Astrocyte (in vitro differentiated cells and primary cell): ENCODE measurements around the gene FAU. TPM values are rescaled to one million over a fixed set of nuclear protein-coding genes. Genes with fewer than 3 reads are reported as not detected.

Experiments
- DNase-seq: peaks from one replicate; pipeline ENCODE4 v3.0.0-alpha.2; 2010; ENCODE audit warnings: low read depth
- FAIRE-seq: peaks from 2 replicates; lab custom pipeline; 2011; peaks lifted over from hg19 to GRCh38; lab: Jason Lieb, UNC
- H2AFZ ChIP-seq: 2 replicates; pipeline ENCODE4 v1.6.0; 2012; ENCODE audit warnings: low read depth, low read length, inconsistent platforms
- H3K27ac ChIP-seq: 2 replicates; pipeline ENCODE4 v1.5.1; 2011; ENCODE audit warnings: low read depth, low read length, inconsistent platforms
- H3K27me3 ChIP-seq: 2 replicates; pipeline ENCODE4 v1.6.0; 2011; ENCODE audit warnings: low read length, inconsistent platforms; ENCODE audit not compliant: insufficient read depth
- H3K36me3 ChIP-seq: 2 replicates; pipeline ENCODE4 v1.5.1; 2011; ENCODE audit warnings: low read length, inconsistent platforms; ENCODE audit not compliant: insufficient read depth
- H3K4me1 ChIP-seq: 2 replicates; pipeline ENCODE4 v1.5.1; 2011; ENCODE audit warnings: low read length, inconsistent platforms; ENCODE audit not compliant: insufficient read depth
- H3K4me2 ChIP-seq: 2 replicates; pipeline ENCODE4 v1.6.0; 2012; ENCODE audit warnings: low read length, inconsistent platforms
- H3K4me3 ChIP-seq: 2 replicates; pipeline ENCODE4 v1.5.1; 2011; ENCODE audit warnings: low read depth, mild to moderate bottlenecking, low read length, inconsistent platforms; ENCODE audit not compliant: insufficient read depth
- H3K79me2 ChIP-seq: 2 replicates; pipeline ENCODE4 v1.6.0; 2012; ENCODE audit warnings: mild to moderate bottlenecking, low read length, inconsistent platforms; ENCODE audit not compliant: insufficient read depth
- H3K9ac ChIP-seq: 2 replicates; pipeline ENCODE4 v1.6.0; 2012; ENCODE audit warnings: mild to moderate bottlenecking, low read length, inconsistent platforms
- H3K9me3 ChIP-seq: 2 replicates; pipeline ENCODE4 v1.5.1; 2012; ENCODE audit warnings: low read depth, mild to moderate bottlenecking, low read length, inconsistent platforms; ENCODE audit not compliant: insufficient read depth
- H4K20me1 ChIP-seq: 2 replicates; pipeline ENCODE4 v1.6.0; 2012; ENCODE audit warnings: low read length, inconsistent platforms; ENCODE audit not compliant: insufficient read depth
- H3K27ac Mint-ChIP-seq: one replicate; pipeline ENCODE4 v1.8.0; 2021; ENCODE audit warnings: mild to moderate bottlenecking, mixed read lengths; ENCODE audit not compliant: unreplicated experiment
- H3K27me3 Mint-ChIP-seq: one replicate; pipeline ENCODE4 v1.8.0; 2021; ENCODE audit warnings: low read depth, mixed read lengths; ENCODE audit not compliant: unreplicated experiment
- H3K36me3 Mint-ChIP-seq: one replicate; pipeline ENCODE4 v1.8.0; 2021; ENCODE audit warnings: low read depth, mixed read lengths; ENCODE audit not compliant: unreplicated experiment
- H3K4me1 Mint-ChIP-seq: one replicate; pipeline ENCODE4 v1.8.0; 2021; ENCODE audit warnings: low read depth, mixed read lengths; ENCODE audit not compliant: unreplicated experiment
- H3K4me3 Mint-ChIP-seq: one replicate; pipeline ENCODE4 v1.8.0; 2021; ENCODE audit warnings: mild to moderate bottlenecking, moderate library complexity, mixed read lengths; ENCODE audit not compliant: unreplicated experiment
- H3K9me3 Mint-ChIP-seq: one replicate; pipeline ENCODE4 v1.8.0; 2021; ENCODE audit warnings: mild to moderate bottlenecking, mixed read lengths; ENCODE audit not compliant: unreplicated experiment
- CTCF ChIP-seq: IDR thresholded peaks from 2 replicates; pipeline ENCODE4 v1.5.1; 2011; ENCODE audit warnings: low read depth, mild to moderate bottlenecking, inconsistent platforms, low read length, moderate library complexity; ENCODE audit not compliant: insufficient read depth
- EZH2 ChIP-seq: IDR thresholded peaks from 2 replicates; pipeline ENCODE4 v1.6.1; 2012; ENCODE audit warnings: mild to moderate bottlenecking, low read length, inconsistent platforms; ENCODE audit not compliant: insufficient read depth
- total RNA-seq: library from RNA; stranded (reverse); gene quantifications from 2 replicates; pipeline ENCODE4 v1.2.1, GENCODE V29; 2021

FAU gene
- total RNA-seq, 1 donor from 2014 or later: 694 TPM

GRCh38 chr11:65083134-65083833 is 38.6 kb downstream of the FAU start:
- no peaks in the 10 kb centered on the region for H3K27me3 Mint-ChIP-seq
- peak overlapping the region; percentile 86 for H2AFZ ChIP-seq
- peaks cover 69% of the 10 kb centered on the region for H3K79me2 ChIP-seq
- H3K9ac ChIP-seq: peak overlapping the region; percentile 99
- H3K36me3 Mint-ChIP-seq: peaks cover 4% of the 10 kb centered on the region
- H3K9me3 Mint-ChIP-seq: no peaks in the 10 kb centered on the region
- H3K4me3 Mint-ChIP-seq: peak overlapping the region; percentile 96
- no peaks in the 10 kb centered on the region for H3K27me3 ChIP-seq
- H3K36me3 ChIP-seq: peaks cover 13% of the 10 kb centered on the region
- peaks cover 4% of the 10 kb centered on the region for H4K20me1 ChIP-seq
- peak overlapping the region; percentile 95 for H3K4me2 ChIP-seq
- TF ChIP-seq EZH2 (no peak), CTCF (no peak)
- H3K4me1 Mint-ChIP-seq: peaks cover 9% of the 10 kb centered on the region
- H3K27ac ChIP-seq: peak overlapping the region; percentile 98
- H3K4me3 ChIP-seq: peak overlapping the region; percentile 98
- H3K27ac Mint-ChIP-seq: peak overlapping the region; percentile 99
- FAIRE-seq: no peak
- DNase-seq: no peak
- no peaks in the 10 kb centered on the region for H3K9me3 ChIP-seq
- peaks cover 15% of the 10 kb centered on the region for H3K4me1 ChIP-seq

- H3K9me3 Mint-ChIP-seq: no peaks in the 10 kb centered on the region
- Histone ChIP-seq H3K27me3 (no peaks in the 10 kb centered on the region), H3K27ac (no peak overlapping the region), H3K79me2 (peaks cover 57% of the 10 kb centered on the region), H3K4me1 (peaks cover 9% of the 10 kb centered on the region), H3K9ac (no peak overlapping the region), H3K9me3 (no peaks in the 10 kb centered on the region), H3K36me3 (peaks cover 13% of the 10 kb centered on the region), H3K4me2 (no peak overlapping the region), H4K20me1 (peaks cover 4% of the 10 kb centered on the region), H2AFZ (no peak overlapping the region), H3K4me3 (no peak overlapping the region)
- H3K4me1 Mint-ChIP-seq: no peaks in the 10 kb centered on the region
- no peak overlapping the region for H3K4me3 Mint-ChIP-seq
- H3K27me3 Mint-ChIP-seq: no peaks in the 10 kb centered on the region
- H3K27ac Mint-ChIP-seq: no peak overlapping the region
- no peak for TF ChIP-seq CTCF
- no peak for TF ChIP-seq EZH2
- no peaks in the 10 kb centered on the region for H3K36me3 Mint-ChIP-seq
- no peak for FAIRE-seq
- no peak for DNase-seq
Observed at GRCh38 chr11:65078786-65079342, 43.1 kb downstream of the FAU start.

GRCh38 chr11:65078151-65078550 is 43.8 kb downstream of the FAU start:
- no peak overlapping the region for H2AFZ ChIP-seq
- FAIRE-seq: no peak
- H3K79me2 ChIP-seq: peaks cover 50% of the 10 kb centered on the region
- peaks cover 4% of the 10 kb centered on the region for H4K20me1 ChIP-seq
- H3K4me1 Mint-ChIP-seq: no peaks in the 10 kb centered on the region
- no peak overlapping the region for H3K27ac ChIP-seq
- H3K4me3 ChIP-seq: no peak overlapping the region
- no peaks in the 10 kb centered on the region for H3K36me3 Mint-ChIP-seq
- no peaks in the 10 kb centered on the region for H3K27me3 Mint-ChIP-seq
- no peak overlapping the region for H3K4me3 Mint-ChIP-seq
- no peak for DNase-seq
- peaks cover 4% of the 10 kb centered on the region for H3K4me1 ChIP-seq
- no peaks in the 10 kb centered on the region for H3K9me3 Mint-ChIP-seq
- no peak overlapping the region for H3K9ac ChIP-seq
- H3K27ac Mint-ChIP-seq: no peak overlapping the region
- no peak overlapping the region for H3K4me2 ChIP-seq
- no peak for TF ChIP-seq EZH2
- TF ChIP-seq CTCF: peak; percentile 50
- H3K36me3 ChIP-seq: peaks cover 13% of the 10 kb centered on the region
- no peaks in the 10 kb centered on the region for H3K9me3 ChIP-seq
- no peaks in the 10 kb centered on the region for H3K27me3 ChIP-seq
